Suprapubic skin (tissue), 4 donors: Measurements from ENCODE around the gene PRKACB. TPM values are rescaled to one million over a fixed set of nuclear protein-coding genes. Genes with fewer than 3 reads are reported as not detected.

Source experiments
- DNase-seq, 2 donors: peaks; one replicate each; pipeline ENCODE4 v3.0.0-alpha.2; 2019; ENCODE audit warnings: low spot score in 2 of 2
- H3K27ac ChIP-seq: fragments of 200-600 bp; sonication (generic); one replicate; pipeline ENCODE4 v1.5.1; 2019
- H3K27me3 ChIP-seq: fragments of 200-600 bp; sonication (generic); one replicate; pipeline ENCODE4 v1.5.1; 2019
- H3K36me3 ChIP-seq: fragments of 200-600 bp; sonication (generic); one replicate; pipeline ENCODE4 v1.5.1; 2019
- H3K4me1 ChIP-seq: fragments of 200-600 bp; sonication (generic); one replicate; pipeline ENCODE4 v1.5.1; 2019
- H3K4me3 ChIP-seq: fragments of 200-600 bp; sonication (generic); one replicate; pipeline ENCODE4 v1.5.1; 2019; ENCODE audit warnings: mild to moderate bottlenecking
- H3K9me3 ChIP-seq: fragments of 200-600 bp; sonication (generic); one replicate; pipeline ENCODE4 v1.5.1; 2019
- EP300 ChIP-seq: sonication (generic); formaldehyde crosslinking; IDR thresholded peaks from one replicate; pipeline ENCODE4 v1.6.1; 2017; ENCODE audit warnings: antibody characterized with exemption
- POLR2A ChIP-seq, 2 donors: fragments of 450-650 bp; IDR thresholded peaks; one replicate each; pipeline ENCODE4 v1.6.1; 2017; ENCODE audit warnings: antibody characterized with exemption in 2 of 2, mild to moderate bottlenecking in 2 of 2, moderate library complexity in 2 of 2
- POLR2AphosphoS5 ChIP-seq, 3 donors: sonication (generic); formaldehyde crosslinking; IDR thresholded peaks; one replicate each; pipeline ENCODE4 v1.6.1; 2017; ENCODE audit warnings: antibody characterized with exemption in 3 of 3
- WGBS: methylation state at CpG from one replicate; pipeline ENCODE4 v1.1.5; 2018; 5-methylcytosine and 5-hydroxymethylcytosine counted together
- total RNA-seq, 4 donors: library from RNA; depleted of rRNA; stranded (reverse); fragments of >200 nt; gene quantifications; one replicate each; pipeline ENCODE4 v1.1.0, GENCODE V29; 2016
- TF ChIP-seq, protein P1 (sequence below), 2 donors: fragments of 200-600 bp in 1 of 2; fragments of 450-650 bp in 1 of 2; sonication (generic) in 1 of 2; IDR thresholded peaks; one replicate each; pipeline ENCODE4 v1.5.1; 2016 to 2019; ENCODE audit warnings: antibody characterized with exemption in 2 of 2, mild to moderate bottlenecking in 1 of 2, moderate library complexity in 1 of 2

Gene PRKACB
- total RNA-seq, 4 donors from 2014 or later, result 6.6 to 12.2 (median 9.1) TPM

- WGBS, result 83% methylated on average over 2 of the region's 2 CpGs
- H3K27me3 ChIP-seq, result no peaks in the 10 kb centered on the region
- H3K27ac ChIP-seq, result no peak overlapping the region
- TF ChIP-seq EP300, result no peak
- TF ChIP-seq POLR2AphosphoS5 (IDR thresholded peaks at IDR 0.05), result no peak
- TF ChIP-seq, protein P1, sequence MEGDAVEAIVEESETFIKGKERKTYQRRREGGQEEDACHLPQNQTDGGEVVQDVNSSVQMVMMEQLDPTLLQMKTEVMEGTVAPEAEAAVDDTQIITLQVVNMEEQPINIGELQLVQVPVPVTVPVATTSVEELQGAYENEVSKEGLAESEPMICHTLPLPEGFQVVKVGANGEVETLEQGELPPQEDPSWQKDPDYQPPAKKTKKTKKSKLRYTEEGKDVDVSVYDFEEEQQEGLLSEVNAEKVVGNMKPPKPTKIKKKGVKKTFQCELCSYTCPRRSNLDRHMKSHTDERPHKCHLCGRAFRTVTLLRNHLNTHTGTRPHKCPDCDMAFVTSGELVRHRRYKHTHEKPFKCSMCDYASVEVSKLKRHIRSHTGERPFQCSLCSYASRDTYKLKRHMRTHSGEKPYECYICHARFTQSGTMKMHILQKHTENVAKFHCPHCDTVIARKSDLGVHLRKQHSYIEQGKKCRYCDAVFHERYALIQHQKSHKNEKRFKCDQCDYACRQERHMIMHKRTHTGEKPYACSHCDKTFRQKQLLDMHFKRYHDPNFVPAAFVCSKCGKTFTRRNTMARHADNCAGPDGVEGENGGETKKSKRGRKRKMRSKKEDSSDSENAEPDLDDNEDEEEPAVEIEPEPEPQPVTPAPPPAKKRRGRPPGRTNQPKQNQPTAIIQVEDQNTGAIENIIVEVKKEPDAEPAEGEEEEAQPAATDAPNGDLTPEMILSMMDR (IDR thresholded peaks at IDR 0.05), result no peak
- no peak for TF ChIP-seq POLR2A (IDR thresholded peaks at IDR 0.05)
- H3K36me3 ChIP-seq, result peaks cover 3% of the 10 kb centered on the region
- no peaks in the 10 kb centered on the region for H3K4me1 ChIP-seq
- no peaks in the 10 kb centered on the region for H3K9me3 ChIP-seq
- H3K4me3 ChIP-seq, result no peak overlapping the region
- DNase-seq, result no peak
Observed at GRCh38 chr1:84236256-84236655, 92.2 kb downstream of the PRKACB start.

GRCh38 chr1:84242641-84243040 lies 98.6 kb downstream of the PRKACB start:
- WGBS, result 70% methylated on average over 3 of the region's 3 CpGs
- Histone ChIP-seq H3K27ac (no peak overlapping the region), H3K9me3 (no peaks in the 10 kb centered on the region), H3K4me1 (no peaks in the 10 kb centered on the region), H3K36me3 (no peaks in the 10 kb centered on the region), H3K27me3 (no peaks in the 10 kb centered on the region), H3K4me3 (no peak overlapping the region)
- DNase-seq, result no peak
- TF ChIP-seq POLR2A (IDR thresholded peaks at IDR 0.05) (no peak), EP300 (no peak), POLR2AphosphoS5 (IDR thresholded peaks at IDR 0.05) (no peak)
- TF ChIP-seq, protein P1 (IDR thresholded peaks at IDR 0.05), result no peak

DNA sequence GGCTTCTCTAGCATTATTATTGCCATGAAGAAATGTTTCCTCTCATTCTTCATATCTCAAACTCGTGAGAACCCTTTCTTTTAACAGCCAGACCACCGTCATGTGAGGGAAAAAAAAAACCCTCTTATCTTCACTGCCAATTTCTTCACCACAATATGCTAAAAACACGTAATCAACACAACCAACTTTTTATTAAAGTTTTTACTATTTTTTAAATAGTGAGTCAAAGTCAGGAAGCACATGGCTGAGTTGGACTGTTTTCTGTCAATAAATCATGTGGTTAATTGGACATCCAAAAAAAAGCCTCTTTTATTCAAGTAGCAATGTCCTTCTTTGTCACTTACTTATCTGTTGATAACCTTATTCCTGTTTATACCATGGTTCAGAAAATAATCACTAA lies 101.5 kb downstream of the PRKACB start:
- WGBS, result 48% methylated on average over 3 of the region's 3 CpGs
- Histone ChIP-seq H3K9me3 (no peaks in the 10 kb centered on the region), H3K4me3 (no peak overlapping the region), H3K27me3 (no peaks in the 10 kb centered on the region), H3K36me3 (no peaks in the 10 kb centered on the region), H3K4me1 (no peaks in the 10 kb centered on the region), H3K27ac (peak overlapping the region; percentile 12)
- no peak for DNase-seq
- no peak for TF ChIP-seq POLR2AphosphoS5 (IDR thresholded peaks at IDR 0.05)
- TF ChIP-seq, protein P1 (IDR thresholded peaks at IDR 0.05), result no peak
- no peak for TF ChIP-seq POLR2A (IDR thresholded peaks at IDR 0.05)
- no peak for TF ChIP-seq EP300

DNA sequence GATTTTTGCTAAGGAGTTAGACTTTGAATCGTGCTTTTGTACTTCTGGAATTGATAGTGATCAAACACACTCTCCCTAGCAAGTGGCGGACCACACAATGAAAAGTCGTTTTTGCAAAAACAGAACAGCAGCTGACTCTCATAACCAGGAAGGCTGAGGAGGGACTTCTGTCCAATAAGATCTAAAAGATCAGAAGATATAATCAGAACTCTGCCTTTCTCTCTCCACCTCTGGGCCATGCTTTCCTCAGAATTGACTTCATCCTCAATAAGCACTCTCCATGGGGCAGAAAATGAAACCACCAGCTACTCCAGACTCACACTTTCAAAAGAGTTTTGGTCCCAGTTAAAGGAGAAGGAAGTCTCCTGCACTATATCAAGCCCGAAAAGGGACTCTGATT lies 102.1 kb downstream of the PRKACB start:
- no peaks in the 10 kb centered on the region for H3K4me1 ChIP-seq
- H3K27ac ChIP-seq, result peak overlapping the region; percentile 12
- TF ChIP-seq, protein P1 (IDR thresholded peaks at IDR 0.05), result no peak
- no peak for TF ChIP-seq POLR2AphosphoS5 (IDR thresholded peaks at IDR 0.05)
- TF ChIP-seq POLR2A (IDR thresholded peaks at IDR 0.05), result no peak
- no peak for TF ChIP-seq EP300
- H3K4me3 ChIP-seq, result no peak overlapping the region
- no peaks in the 10 kb centered on the region for H3K27me3 ChIP-seq
- DNase-seq, result no peak
- no peaks in the 10 kb centered on the region for H3K9me3 ChIP-seq
- no peaks in the 10 kb centered on the region for H3K36me3 ChIP-seq
- WGBS, result 69% methylated on average over 4 of the region's 4 CpGs

DNA sequence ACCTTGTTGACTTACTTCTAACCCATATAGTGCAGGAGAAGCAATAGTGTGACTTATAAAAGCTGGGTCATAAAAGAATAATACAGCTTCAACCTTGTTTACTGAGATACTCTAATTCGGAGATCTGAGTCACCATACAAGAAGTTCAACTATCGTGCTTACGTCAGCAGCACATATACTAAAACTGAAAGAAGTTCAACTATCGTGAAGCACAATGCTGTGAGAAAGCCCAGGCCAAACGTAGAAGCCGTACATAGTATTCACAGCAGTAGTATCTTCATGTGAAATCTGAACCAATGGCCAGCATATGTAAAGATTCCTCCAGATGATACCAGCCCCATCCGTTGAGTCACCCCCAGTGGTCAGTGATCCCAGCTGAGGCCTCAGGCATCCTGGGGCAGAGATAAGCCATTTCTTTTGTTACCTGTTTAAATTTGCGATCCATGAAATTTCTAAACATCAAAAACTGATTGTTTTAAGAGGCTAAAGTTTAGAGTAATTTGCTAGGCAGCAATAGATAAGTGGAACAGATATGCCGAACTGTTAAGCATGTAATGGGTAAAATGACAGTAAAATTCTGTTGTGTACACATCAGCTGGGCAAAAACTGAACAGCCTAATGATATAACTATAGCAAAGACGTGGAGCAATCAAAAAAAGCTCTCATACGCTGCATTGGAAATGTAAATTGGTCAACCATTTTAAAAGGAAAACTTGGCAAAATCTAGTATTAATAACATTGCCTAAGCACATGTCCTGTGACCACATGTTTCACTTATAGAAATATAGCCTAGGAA lies 103.6 kb downstream of the PRKACB start:
- 82% methylated on average over 11 of the region's 11 CpGs for WGBS
- TF ChIP-seq, protein P1 (IDR thresholded peaks at IDR 0.05), result no peak
- TF ChIP-seq POLR2AphosphoS5 (IDR thresholded peaks at IDR 0.05) (no peak), EP300 (no peak), POLR2A (IDR thresholded peaks at IDR 0.05) (no peak)
- H3K4me1 ChIP-seq, result no peaks in the 10 kb centered on the region
- no peak for DNase-seq
- H3K27me3 ChIP-seq, result no peaks in the 10 kb centered on the region
- no peak overlapping the region for H3K4me3 ChIP-seq
- H3K27ac ChIP-seq, result no peak overlapping the region
- H3K9me3 ChIP-seq, result no peaks in the 10 kb centered on the region
- H3K36me3 ChIP-seq, result no peaks in the 10 kb centered on the region
